PFSK-1 (cell line): ENCODE data around the gene CAMSAP3.

Source experiments
- FOXP2 ChIP-seq: optimal IDR thresholded peaks from 2 replicates; pipeline ENCODE3; 2011; ENCODE audit warnings: borderline replicate concordance, control low read depth, inconsistent platforms; ENCODE audit not compliant: insufficient read depth; ENCODE audit errors: extremely low read length, extremely low read depth
- POLR2AphosphoS5 ChIP-seq: IDR thresholded peaks from 2 replicates; pipeline ENCODE4 v1.6.1; 2012; ENCODE audit warnings: low read depth, mild to moderate bottlenecking, control low read depth, low read length, moderate library complexity
- SIN3A ChIP-seq: IDR thresholded peaks from 2 replicates; pipeline ENCODE4 v1.6.1; 2012; ENCODE audit warnings: mild to moderate bottlenecking, low read length, moderate library complexity, borderline replicate concordance; ENCODE audit not compliant: insufficient read depth
- TAF1 ChIP-seq: IDR thresholded peaks from 2 replicates; pipeline ENCODE4 v1.6.1; 2012; ENCODE audit warnings: low read length, control low read depth, borderline replicate concordance; ENCODE audit not compliant: insufficient read depth
- TF ChIP-seq, protein P1 (sequence below), 2 experiments: IDR thresholded peaks; 2 replicates each; pipeline versions ENCODE4 v1.6.1 to v1.8.0; 2011 to 2012; ENCODE audit warnings: low read depth in 2 of 2, low read length in 2 of 2, control low read depth in 1 of 2, inconsistent platforms in 1 of 2, mild to moderate bottlenecking in 1 of 2, moderate library complexity in 1 of 2; ENCODE audit not compliant: insufficient read depth in 1 of 2

Gene CAMSAP3

DNA sequence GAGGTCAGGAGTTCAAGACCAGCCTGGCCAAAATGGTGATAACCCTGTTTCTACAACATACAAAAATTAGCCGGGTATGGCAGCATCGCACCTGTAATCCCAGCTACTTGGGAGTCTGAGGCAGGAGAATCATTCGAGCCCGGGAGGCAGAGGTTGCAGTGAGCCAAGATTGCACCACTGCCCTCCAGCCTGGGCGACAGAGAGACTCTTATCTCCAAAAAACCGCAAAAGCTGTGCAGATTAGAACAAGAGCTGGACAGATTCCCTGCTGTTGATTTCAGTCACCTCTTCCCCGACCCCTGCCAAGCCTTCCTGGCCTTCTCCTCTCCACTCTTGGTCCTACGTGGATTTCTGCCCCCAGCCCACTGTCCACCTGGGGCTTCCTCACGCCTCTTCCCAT lies 8.3 kb downstream of the CAMSAP3 start:
- TF ChIP-seq SIN3A (no peak), FOXP2 (no peak), TAF1 (no peak), POLR2AphosphoS5 (no peak)
- TF ChIP-seq, protein P1, sequence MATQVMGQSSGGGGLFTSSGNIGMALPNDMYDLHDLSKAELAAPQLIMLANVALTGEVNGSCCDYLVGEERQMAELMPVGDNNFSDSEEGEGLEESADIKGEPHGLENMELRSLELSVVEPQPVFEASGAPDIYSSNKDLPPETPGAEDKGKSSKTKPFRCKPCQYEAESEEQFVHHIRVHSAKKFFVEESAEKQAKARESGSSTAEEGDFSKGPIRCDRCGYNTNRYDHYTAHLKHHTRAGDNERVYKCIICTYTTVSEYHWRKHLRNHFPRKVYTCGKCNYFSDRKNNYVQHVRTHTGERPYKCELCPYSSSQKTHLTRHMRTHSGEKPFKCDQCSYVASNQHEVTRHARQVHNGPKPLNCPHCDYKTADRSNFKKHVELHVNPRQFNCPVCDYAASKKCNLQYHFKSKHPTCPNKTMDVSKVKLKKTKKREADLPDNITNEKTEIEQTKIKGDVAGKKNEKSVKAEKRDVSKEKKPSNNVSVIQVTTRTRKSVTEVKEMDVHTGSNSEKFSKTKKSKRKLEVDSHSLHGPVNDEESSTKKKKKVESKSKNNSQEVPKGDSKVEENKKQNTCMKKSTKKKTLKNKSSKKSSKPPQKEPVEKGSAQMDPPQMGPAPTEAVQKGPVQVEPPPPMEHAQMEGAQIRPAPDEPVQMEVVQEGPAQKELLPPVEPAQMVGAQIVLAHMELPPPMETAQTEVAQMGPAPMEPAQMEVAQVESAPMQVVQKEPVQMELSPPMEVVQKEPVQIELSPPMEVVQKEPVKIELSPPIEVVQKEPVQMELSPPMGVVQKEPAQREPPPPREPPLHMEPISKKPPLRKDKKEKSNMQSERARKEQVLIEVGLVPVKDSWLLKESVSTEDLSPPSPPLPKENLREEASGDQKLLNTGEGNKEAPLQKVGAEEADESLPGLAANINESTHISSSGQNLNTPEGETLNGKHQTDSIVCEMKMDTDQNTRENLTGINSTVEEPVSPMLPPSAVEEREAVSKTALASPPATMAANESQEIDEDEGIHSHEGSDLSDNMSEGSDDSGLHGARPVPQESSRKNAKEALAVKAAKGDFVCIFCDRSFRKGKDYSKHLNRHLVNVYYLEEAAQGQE (IDR thresholded peaks at IDR 0.05; ENCODE audit: insufficient read depth in 1 of 2, low read depth in 2 of 2, low read length in 2 of 2), result no peak

DNA sequence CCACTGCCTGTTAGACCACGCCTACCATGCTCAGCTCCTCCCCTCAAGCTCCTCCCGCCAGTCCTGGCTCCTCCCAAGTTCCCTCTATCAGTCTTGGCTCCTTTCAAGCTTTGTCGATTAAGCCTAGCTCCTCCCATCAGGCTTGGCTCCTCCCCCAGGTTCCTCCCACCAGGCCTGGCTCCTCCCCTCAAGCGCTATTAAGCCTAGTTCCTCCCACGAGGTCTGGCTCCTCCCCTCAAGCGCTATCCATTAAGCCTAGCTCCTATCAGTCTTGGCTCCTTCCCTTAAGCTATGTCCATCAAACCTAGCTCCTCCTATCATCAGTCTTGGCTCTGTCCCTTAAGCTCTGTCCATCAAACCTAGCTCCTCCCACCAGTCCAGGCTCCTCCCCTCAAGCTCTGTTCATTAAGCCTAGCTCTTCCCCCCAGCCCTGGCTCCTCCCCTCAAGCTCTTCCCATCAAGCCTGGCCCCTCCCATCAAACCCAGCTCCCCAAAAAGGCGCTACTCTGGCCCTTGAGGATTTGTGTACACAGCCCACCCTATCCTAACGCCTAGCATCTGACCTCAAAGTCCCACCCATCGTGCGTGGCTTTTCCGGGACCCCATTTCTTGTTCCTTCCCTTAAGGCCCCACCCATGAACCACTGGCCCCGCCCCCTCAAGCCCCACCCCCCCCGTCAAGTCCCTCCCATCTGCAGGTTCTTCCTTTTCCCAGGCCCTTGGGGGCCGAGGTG lies 10.0 kb downstream of the CAMSAP3 start:
- no peak for TF ChIP-seq POLR2AphosphoS5
- TF ChIP-seq FOXP2, result no peak
- no peak for TF ChIP-seq TAF1
- TF ChIP-seq, protein P1 (IDR thresholded peaks at IDR 0.05; ENCODE audit: insufficient read depth in 1 of 2, low read depth in 2 of 2, low read length in 2 of 2), result no peak
- no peak for TF ChIP-seq SIN3A

DNA sequence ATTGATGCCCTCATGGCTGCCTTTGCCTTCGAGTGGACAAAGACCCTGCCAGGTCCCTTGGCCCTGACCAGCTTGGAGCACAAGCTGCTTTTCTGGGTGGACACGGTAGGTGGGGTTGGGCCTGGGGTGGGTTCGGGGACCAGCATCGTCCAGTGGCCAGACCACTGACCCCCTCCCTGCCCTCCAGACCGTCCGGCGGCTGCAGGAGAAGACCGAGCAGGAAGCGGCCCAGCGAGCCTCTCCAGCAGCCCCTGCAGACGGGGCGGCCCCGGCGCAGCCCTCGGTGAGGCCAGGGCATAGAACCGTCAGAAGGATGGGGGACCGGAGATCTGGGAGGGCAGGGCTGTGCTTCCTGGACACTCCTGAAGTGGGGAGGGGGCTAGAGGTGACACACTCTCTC lies 10.6 kb downstream of the CAMSAP3 start:
- TF ChIP-seq TAF1, result no peak
- TF ChIP-seq FOXP2, result no peak
- TF ChIP-seq, protein P1 (IDR thresholded peaks at IDR 0.05; ENCODE audit: insufficient read depth in 1 of 2, low read depth in 2 of 2, low read length in 2 of 2), result no peak
- no peak for TF ChIP-seq SIN3A
- TF ChIP-seq POLR2AphosphoS5, result no peak

DNA sequence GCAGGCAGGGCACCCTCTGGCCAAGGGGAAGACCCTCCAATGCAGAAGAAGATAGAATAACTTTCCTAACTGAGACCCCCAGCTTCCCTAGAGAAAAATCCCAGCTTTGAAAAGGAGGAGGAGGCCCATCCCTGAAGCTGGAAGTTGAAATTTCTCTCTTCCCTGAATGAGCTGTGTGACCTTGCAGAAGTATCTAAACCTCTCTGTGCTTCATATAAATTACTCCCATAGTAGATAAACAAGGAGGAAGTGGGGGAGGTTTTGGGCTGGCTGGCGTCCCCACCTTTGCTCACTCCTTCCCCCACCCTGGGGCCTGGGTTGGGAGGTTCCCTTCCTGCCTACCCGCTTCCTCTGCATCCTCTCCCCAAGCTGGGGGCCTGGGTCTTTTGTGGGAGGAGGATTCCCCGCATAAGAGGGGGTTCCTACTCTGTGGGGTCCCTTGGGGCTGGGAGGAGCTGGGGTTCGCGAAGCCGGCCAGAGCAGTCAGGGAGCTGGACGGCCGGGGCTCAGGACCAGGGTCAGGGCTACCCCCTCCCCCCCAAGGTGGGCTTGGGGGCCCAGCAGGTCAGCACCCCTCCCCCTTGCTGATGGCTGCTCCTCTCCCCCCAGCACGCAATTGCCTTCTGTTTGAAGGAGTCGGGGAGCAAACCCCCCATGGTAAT lies 11.7 kb downstream of the CAMSAP3 start:
- TF ChIP-seq, protein P1 (IDR thresholded peaks at IDR 0.05; ENCODE audit: insufficient read depth in 1 of 2, low read depth in 2 of 2, low read length in 2 of 2), result no peak
- TF ChIP-seq FOXP2 (no peak), SIN3A (no peak), POLR2AphosphoS5 (no peak), TAF1 (no peak)
